HUES6 (cell line): ENCODE measurements around the gene IRF9.

Experiments used
- H3K27ac ChIP-seq: 2 replicates; pipeline ENCODE4 v1.7.0; 2013; ENCODE audit warnings: low read depth, mild to moderate bottlenecking, low read length, inconsistent platforms
- H3K27me3 ChIP-seq: 2 replicates; pipeline ENCODE4 v1.6.1; 2013; ENCODE audit warnings: low read length; ENCODE audit not compliant: control insufficient read depth, insufficient read depth
- H3K36me3 ChIP-seq: 2 replicates; pipeline ENCODE4 v1.6.1; 2013; ENCODE audit warnings: low read length; ENCODE audit not compliant: control insufficient read depth, insufficient read depth
- H3K4me1 ChIP-seq: 2 replicates; pipeline ENCODE4 v1.6.1; 2013; ENCODE audit warnings: low read length; ENCODE audit not compliant: control insufficient read depth, insufficient read depth
- H3K4me3 ChIP-seq: 2 replicates; pipeline ENCODE4 v1.5.1; 2013; ENCODE audit warnings: low read depth, low read length
- H3K9ac ChIP-seq: one replicate; pipeline ENCODE4 v1.6.1; 2013; ENCODE audit warnings: mild to moderate bottlenecking, low read length
- H3K9me3 ChIP-seq: 2 replicates; pipeline ENCODE4 v1.6.1; 2013; ENCODE audit warnings: low read depth, low read length; ENCODE audit not compliant: control insufficient read depth, insufficient read depth

The IRF9 gene

DNA sequence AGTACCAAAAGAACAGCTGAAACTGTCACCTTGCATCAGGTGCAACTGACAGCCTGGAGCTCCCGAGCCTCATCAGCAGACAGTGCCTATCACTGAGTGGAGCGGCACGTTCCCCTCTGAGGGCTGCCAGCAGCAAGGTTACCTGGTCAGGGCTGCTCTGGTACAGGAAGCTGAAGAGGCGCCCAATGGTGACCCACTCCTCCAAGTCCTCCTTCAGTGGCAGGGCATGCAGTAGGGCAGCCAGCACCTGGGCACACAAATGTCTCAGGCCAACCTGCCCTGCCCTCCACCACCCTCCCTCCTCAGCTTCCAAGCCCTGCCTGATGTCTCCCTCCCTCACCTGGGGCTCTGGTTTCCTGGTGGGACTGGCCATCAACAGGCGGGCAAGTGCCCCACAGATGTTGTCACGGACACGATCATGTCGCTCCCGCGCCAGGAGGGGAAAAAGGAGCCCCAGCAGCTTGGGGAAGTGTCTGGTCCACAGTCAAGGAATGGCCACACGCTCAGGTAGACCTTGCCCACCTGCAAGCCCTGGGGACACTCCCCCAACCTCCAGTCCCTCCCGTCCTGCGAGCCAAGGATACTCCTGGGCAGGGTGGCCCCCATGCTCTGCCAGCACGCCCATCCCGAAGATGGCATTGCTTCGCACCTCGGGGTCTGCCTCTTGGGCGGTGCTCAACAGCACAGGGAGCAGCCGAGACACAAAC lies 20.5 kb downstream of the IRF9 start:
- no peak overlapping the region for H3K9ac ChIP-seq
- H3K27me3 ChIP-seq = no peaks in the 10 kb centered on the region
- no peak overlapping the region for H3K4me3 ChIP-seq
- no peak overlapping the region for H3K27ac ChIP-seq
- H3K4me1 ChIP-seq = no peaks in the 10 kb centered on the region
- no peaks in the 10 kb centered on the region for H3K9me3 ChIP-seq
- peaks cover 100% of the 10 kb centered on the region for H3K36me3 ChIP-seq

DNA sequence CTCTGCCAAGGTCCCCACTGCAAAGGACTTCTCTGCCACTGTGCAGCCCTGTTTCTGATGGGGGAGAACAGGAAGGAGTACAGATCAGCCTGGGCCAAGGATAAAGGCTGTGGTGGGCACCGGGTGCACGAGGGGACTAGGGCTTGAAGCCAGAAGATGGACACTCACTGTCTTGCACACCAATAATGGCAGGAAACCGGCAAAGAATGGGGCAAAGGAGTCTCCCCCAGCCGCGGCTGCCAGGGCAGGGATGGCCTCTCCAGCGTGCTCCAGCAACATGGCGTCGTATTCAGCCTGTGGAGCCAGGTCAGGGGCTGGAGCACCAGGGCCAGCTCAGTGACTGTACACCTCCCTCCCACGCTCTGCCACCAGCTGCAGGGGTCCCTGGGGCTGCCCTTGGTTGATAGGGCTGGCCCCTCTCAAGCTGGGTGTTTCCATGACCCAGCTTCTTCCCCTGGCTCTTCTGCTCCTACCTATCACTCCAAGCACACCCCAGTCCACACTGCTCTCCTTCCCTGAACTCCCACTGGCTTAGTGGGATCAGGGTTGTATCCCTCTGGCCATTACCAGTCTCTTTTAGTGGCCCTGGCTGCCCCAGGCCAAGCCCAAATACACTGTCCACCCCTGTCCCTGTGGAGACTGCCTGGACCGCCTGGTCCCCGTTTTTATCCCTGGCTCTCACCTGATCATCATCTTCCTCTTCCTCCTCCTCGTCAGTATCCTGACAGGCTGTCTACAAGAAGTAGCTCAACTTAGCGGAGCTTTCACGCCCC lies 21.2 kb downstream of the IRF9 start:
- Histone ChIP-seq H3K9me3 (no peaks in the 10 kb centered on the region), H3K4me1 (no peaks in the 10 kb centered on the region), H3K27ac (no peak overlapping the region), H3K4me3 (no peak overlapping the region), H3K27me3 (no peaks in the 10 kb centered on the region), H3K9ac (no peak overlapping the region), H3K36me3 (peaks cover 100% of the 10 kb centered on the region)

DNA sequence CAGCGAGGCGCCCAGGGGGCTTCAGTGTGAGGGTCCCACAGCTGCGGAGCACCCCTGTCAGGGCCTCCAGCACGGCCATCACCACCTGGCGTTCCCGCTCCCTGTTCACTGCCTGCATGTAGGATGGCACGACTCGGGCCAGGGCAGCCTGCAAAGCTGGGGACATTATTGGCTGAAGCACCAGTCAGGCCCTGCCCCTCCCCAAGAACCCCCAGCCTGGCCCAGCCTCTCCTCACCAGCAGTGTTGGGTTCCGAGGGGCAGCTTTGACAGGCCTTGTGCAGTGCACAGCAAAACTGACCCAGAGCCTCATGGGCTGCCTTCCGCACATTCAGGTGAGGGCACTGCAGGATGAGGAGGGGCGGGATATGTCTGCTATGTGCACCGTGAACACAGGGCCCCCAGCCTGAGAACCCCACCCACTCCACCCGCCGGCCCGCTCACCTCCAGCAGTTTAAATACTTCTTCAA lies 22.0 kb downstream of the IRF9 start:
- H3K9ac ChIP-seq = no peak overlapping the region
- H3K4me3 ChIP-seq = no peak overlapping the region
- peaks cover 97% of the 10 kb centered on the region for H3K36me3 ChIP-seq
- no peaks in the 10 kb centered on the region for H3K9me3 ChIP-seq
- no peaks in the 10 kb centered on the region for H3K27me3 ChIP-seq
- H3K4me1 ChIP-seq = peaks cover 5% of the 10 kb centered on the region; the same call in 1 of the 2 replicates
- H3K27ac ChIP-seq = no peak overlapping the region

DNA sequence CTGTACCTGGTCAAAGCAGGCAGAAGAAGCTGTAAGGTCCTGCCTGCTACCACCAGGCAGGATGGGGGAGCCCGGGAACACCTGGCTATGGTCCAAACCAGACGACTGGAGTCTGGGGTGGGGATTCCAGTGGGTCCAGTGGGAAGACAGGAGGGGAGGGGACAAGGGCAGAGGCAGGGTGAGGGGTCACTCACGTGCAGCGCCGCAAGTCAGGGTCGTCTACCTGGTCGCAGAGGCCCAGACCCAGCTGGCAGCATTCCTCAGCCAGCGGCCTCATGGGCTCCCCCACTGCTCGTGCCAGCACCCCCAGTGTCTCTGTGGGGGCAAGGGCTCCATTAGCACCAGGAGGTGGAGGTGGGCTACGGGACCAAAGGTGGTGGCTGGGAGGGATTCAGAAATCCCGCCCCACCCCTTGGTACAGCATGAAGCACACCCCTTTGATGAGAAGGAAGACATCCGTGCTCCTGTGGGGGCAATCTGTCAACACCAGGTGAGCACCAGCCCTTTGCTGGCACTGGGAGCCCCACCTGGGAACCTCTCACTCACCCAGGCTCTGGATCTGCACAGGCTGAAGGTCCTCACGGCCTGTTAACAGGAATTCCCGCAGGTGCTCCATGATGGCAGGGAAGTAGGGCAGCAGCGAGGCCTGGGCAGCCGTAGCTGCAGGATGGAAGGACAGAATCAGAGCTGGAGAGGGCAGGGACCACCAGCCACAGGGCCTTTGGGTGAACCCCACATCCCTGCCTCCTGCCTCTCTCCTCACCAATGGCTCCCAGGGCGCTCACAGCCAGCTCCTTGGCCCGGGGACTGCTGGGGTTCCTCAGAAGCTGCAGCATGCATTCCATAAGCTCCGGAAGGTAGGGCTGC lies 23.3 kb downstream of the IRF9 start:
- Histone ChIP-seq H3K36me3 (peaks cover 84% of the 10 kb centered on the region), H3K4me1 (peaks cover 5% of the 10 kb centered on the region; the same call in 1 of the 2 replicates), H3K9ac (no peak overlapping the region), H3K27ac (no peak overlapping the region), H3K27me3 (no peaks in the 10 kb centered on the region), H3K4me3 (no peak overlapping the region), H3K9me3 (no peaks in the 10 kb centered on the region)

- Histone ChIP-seq H3K4me3 (no peak overlapping the region), H3K36me3 (peaks cover 80% of the 10 kb centered on the region), H3K27me3 (no peaks in the 10 kb centered on the region), H3K9ac (no peak overlapping the region), H3K27ac (no peak overlapping the region), H3K4me1 (peaks cover 5% of the 10 kb centered on the region; the same call in 1 of the 2 replicates), H3K9me3 (no peaks in the 10 kb centered on the region)
These were observed 24.0 kb downstream of the IRF9 start for GRCh38 chr14:24185026-24185425.

GRCh38 chr14:24185741-24186140 lies 24.7 kb downstream of the IRF9 start:
- peaks cover 78% of the 10 kb centered on the region for H3K36me3 ChIP-seq
- H3K4me1 ChIP-seq = peaks cover 5% of the 10 kb centered on the region; the same call in 1 of the 2 replicates
- no peak overlapping the region for H3K4me3 ChIP-seq

DNA sequence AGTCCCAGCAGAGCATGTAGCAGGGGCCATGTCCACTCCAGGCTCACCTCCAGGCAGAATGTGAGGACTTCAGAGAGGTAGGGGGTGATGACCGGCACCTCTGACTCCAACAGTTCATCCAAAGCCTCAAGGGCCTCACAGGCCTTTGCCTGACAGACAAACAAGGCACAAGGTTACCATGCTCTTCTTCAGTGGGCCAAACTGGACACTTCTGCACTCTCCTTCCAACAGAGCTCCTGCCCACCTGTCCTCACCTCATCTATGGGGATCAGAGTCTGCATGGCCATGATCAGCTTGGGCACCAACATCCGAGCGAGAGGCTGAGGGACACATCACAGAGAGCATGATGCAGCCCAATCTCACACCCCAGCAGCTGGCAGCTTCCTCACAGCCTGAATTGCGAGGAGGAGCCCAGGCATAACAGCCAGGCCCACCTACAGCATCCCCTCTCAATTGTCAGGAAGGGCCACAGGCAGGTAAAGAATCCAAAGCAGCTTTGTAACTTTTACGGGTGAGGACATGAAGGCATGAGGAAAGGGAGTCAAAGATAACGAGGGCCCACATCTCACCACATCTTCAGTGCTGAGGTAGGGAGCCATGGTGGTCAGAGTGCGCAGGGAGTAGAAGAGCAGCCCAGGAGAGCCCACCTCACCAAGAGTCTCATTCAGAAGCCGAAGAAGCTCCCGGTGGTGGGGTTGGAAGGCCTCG lies 25.9 kb downstream of the IRF9 start:
- Histone ChIP-seq H3K27ac (no peak overlapping the region), H3K9me3 (no peaks in the 10 kb centered on the region), H3K4me1 (peaks cover 5% of the 10 kb centered on the region; the same call in 1 of the 2 replicates), H3K36me3 (peaks cover 69% of the 10 kb centered on the region), H3K9ac (no peak overlapping the region), H3K4me3 (no peak overlapping the region), H3K27me3 (no peaks in the 10 kb centered on the region)

More at GRCh38 chr14:24185741-24186140, 24.7 kb downstream of the IRF9 start:
- no peaks in the 10 kb centered on the region for H3K9me3 ChIP-seq
- H3K27me3 ChIP-seq = no peaks in the 10 kb centered on the region
- no peak overlapping the region for H3K27ac ChIP-seq
- no peak overlapping the region for H3K9ac ChIP-seq

DNA sequence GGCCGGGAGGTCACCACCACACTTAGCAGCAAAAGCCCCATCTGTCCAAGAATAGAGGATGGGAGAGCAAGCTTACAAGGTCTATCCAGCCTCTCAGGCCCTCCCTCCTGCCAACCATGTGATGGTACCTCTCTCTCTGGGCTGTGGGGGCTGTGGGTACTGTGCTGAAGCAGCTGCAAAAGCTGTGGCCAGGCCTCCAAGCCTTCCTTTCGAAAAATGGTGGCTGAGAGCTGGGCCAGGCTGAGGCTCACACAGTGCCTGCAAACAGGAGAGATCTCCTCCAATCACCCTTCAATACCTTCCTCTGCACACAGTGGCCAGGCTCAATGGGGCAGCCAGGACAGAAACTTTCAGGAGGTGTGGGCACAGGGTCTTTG lies 26.5 kb downstream of the IRF9 start:
- Histone ChIP-seq H3K9me3 (no peaks in the 10 kb centered on the region), H3K36me3 (peaks cover 69% of the 10 kb centered on the region), H3K9ac (no peak overlapping the region), H3K27ac (no peak overlapping the region), H3K27me3 (no peaks in the 10 kb centered on the region), H3K4me1 (peaks cover 5% of the 10 kb centered on the region; the same call in 1 of the 2 replicates), H3K4me3 (peak overlapping the region; percentile 86)

GRCh38 chr14:24188251-24189058 lies 27.4 kb downstream of the IRF9 start, which contains the start of gene IPO4:
IPO4 (minus strand) TSS chr14:24188816; CDS start chr14:24188787, 29 bp downstream.
- Histone ChIP-seq H3K4me3 (peak within 1 kb of the TSS; percentile 86), H3K9me3 (no peaks in the 10 kb centered on the region), H3K4me1 (peaks cover 5% of the 10 kb centered on the region; the same call in 1 of the 2 replicates), H3K36me3 (peaks cover 66% of the 10 kb centered on the region), H3K27me3 (no peaks in the 10 kb centered on the region), H3K27ac (peak within 1 kb of the TSS; percentile 30; the same call in 1 of the 2 replicates), H3K9ac (peak within 1 kb of the TSS; percentile 86)
